Measurements from ENCODE around the gene RIPOR3. TPM values are rescaled to one million over a fixed set of nuclear protein-coding genes. Genes with fewer than 3 reads are reported as not detected.

RIPOR3 gene
- total and polyA plus RNA-seq, 9 of the 15 experiments (the other 6 are each of a cell fraction or from before 2014, with no cell fraction given), result 3.3 to 62.7 (median 21.4) TPM

GRCh38 chr20:50731055-50731929, 40.0 kb upstream of the RIPOR3 start, which contains the start of gene PARD6B (continued):
- TF ChIP-seq, protein P1, sequence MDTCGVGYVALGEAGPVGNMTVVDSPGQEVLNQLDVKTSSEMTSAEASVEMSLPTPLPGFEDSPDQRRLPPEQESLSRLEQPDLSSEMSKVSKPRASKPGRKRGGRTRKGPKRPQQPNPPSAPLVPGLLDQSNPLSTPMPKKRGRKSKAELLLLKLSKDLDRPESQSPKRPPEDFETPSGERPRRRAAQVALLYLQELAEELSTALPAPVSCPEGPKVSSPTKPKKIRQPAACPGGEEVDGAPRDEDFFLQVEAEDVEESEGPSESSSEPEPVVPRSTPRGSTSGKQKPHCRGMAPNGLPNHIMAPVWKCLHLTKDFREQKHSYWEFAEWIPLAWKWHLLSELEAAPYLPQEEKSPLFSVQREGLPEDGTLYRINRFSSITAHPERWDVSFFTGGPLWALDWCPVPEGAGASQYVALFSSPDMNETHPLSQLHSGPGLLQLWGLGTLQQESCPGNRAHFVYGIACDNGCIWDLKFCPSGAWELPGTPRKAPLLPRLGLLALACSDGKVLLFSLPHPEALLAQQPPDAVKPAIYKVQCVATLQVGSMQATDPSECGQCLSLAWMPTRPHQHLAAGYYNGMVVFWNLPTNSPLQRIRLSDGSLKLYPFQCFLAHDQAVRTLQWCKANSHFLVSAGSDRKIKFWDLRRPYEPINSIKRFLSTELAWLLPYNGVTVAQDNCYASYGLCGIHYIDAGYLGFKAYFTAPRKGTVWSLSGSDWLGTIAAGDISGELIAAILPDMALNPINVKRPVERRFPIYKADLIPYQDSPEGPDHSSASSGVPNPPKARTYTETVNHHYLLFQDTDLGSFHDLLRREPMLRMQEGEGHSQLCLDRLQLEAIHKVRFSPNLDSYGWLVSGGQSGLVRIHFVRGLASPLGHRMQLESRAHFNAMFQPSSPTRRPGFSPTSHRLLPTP (IDR thresholded peaks at IDR 0.05; ENCODE audit: borderline replicate concordance, extremely low read depth, insufficient read length), result no peak
- no peak for TF ChIP-seq PHF20 (IDR thresholded peaks at IDR 0.05; ENCODE audit: partially characterized antibody)
- TF ChIP-seq ZFPM2 (CRISPR knock-in tag; IDR thresholded peaks at IDR 0.05), result no peak
- no peak for TF ChIP-seq ZNF407 (IDR thresholded peaks at IDR 0.05; ENCODE audit: low read depth)
- TF ChIP-seq, protein P2, sequence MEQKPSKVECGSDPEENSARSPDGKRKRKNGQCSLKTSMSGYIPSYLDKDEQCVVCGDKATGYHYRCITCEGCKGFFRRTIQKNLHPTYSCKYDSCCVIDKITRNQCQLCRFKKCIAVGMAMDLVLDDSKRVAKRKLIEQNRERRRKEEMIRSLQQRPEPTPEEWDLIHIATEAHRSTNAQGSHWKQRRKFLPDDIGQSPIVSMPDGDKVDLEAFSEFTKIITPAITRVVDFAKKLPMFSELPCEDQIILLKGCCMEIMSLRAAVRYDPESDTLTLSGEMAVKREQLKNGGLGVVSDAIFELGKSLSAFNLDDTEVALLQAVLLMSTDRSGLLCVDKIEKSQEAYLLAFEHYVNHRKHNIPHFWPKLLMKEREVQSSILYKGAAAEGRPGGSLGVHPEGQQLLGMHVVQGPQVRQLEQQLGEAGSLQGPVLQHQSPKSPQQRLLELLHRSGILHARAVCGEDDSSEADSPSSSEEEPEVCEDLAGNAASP (IDR thresholded peaks at IDR 0.05), result no peak
- no peak for TF ChIP-seq KLF10 (CRISPR knock-in tag; IDR thresholded peaks at IDR 0.05)
- TF ChIP-seq ZNF133 (CRISPR knock-in tag; IDR thresholded peaks at IDR 0.05), result no peak
- 0 out of 2 replicates have a peak, but pooled peaks have one; percentile 31 for TF ChIP-seq SREBF1 (IDR thresholded peaks at IDR 0.05; ENCODE audit: borderline replicate concordance, low read depth, low read length)
- no peak for TF ChIP-seq GTF2B (IDR thresholded peaks at IDR 0.05; ENCODE audit: extremely low read depth, insufficient read length)

Measured in K562 (cell line).